Ecto neural progenitor cell (in vitro differentiated cells): ENCODE measurements around the gene SPOCK1.

Experiments
- DNase-seq: peaks from one replicate; pipeline ENCODE4 v3.0.0-alpha.2; 2018; ENCODE audit warnings: low spot score

SPOCK1 gene

GRCh38 chr5:137292461-137293027 lies 206.6 kb downstream of the SPOCK1 start:
- no peak for DNase-seq

DNA sequence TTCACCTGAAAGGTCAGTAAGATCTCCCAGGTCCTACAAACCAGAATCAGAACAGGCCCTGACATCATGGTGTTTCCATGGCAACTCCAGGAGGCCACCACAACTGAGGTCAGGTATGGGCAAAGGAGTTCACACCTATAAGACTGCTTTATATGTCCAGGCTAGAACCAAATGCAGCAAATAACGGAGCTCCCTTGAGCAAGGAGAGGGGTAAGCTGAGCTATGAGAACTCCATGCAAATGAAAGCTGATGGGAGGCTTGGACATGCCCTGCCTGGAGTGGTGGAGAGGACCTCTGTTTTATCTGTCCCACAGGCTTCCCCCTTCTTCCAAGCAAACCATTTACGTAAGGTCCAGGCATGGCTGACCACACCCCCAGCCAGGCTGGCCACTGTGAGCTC lies 207.7 kb downstream of the SPOCK1 start:
- DNase-seq, result no peak

DNA sequence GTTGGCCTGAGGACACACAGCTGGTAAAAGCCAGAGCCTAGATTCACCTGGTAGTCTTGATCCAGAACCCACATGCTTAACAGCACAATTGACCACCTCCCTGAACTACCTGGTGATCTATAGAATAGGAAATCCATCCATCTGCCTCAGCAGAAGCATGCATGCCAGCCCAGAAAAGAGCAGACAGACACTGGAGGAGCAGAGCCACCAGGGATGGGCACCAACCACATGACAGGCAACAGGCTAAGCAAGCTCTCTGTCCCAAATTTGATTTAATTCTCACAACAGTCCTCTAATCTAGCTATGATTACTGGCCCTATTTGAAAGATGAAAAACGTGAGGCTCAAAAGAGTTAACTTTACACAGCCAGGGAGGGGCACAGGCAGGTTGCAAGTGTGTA lies 208.1 kb downstream of the SPOCK1 start:
- no peak for DNase-seq

GRCh38 chr5:137290373-137290772 lies 208.8 kb downstream of the SPOCK1 start:
- DNase-seq, result no peak

GRCh38 chr5:137289856-137290255 lies 209.3 kb downstream of the SPOCK1 start:
- no peak for DNase-seq

- no peak for DNase-seq
Observed at GRCh38 chr5:137287569-137287968, 211.6 kb downstream of the SPOCK1 start.

GRCh38 chr5:137286025-137286610 lies 213.0 kb downstream of the SPOCK1 start:
- no peak for DNase-seq

DNA sequence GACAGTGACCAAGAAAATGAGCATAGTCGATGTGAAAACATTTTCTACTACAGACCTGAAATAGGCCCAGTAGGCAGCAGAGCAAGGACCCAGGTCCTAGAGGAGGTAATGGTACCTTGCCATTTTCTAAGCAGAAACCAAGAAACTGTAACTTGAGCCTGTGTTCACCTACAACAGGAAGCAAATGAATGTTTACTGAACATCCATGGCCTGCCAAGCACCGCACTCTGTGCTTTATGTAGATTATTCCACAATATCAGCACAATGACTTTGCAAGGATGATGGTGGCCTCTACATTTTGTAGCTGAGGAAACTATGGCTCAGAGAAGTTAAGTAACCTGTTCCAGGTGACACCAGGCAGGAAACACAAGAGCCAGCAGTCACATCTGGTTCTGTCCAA lies 215.3 kb downstream of the SPOCK1 start:
- DNase-seq, result no peak

DNA sequence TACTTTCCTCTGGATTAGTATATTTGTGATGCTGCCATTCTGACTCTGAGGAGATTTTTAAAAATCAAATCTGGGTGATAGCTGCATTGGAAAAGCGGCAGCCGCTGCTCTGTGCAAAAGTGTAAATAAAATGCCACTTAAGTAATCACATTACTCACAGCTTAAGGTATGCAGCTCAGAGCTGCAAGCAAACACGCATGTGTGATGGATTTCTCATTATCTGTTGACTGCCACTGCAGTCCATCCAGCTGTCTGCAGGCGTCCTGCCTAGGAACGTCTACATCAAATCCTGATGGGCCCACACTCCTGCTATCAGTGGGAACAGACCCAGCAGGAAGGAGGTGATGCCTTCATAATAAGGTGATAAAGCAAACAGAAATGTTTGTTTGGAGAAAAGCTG lies 216.9 kb downstream of the SPOCK1 start:
- DNase-seq, result no peak

GRCh38 chr5:137281201-137281600 lies 217.9 kb downstream of the SPOCK1 start:
- DNase-seq, result no peak

DNA sequence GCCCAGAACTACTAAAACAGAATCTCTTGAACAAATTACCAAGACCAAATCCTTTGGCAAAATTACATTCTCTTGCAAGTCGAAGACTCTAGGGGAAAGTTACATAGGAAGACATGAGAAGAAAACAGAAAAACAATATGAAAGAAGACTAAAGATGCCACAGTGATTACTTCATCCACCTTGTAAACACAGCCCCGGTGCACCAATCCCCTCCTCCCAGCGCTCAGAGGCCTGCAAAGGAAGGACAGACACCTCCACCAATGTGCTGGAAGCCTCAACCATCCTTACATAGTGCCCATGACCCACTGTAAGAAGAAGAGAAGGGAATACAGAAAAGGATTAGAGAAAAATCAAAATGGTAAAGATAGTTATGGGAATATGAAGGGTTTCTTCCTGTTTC lies 218.5 kb downstream of the SPOCK1 start:
- no peak for DNase-seq

GRCh38 chr5:137279521-137280231 lies 219.4 kb downstream of the SPOCK1 start:
- DNase-seq, result no peak

DNA sequence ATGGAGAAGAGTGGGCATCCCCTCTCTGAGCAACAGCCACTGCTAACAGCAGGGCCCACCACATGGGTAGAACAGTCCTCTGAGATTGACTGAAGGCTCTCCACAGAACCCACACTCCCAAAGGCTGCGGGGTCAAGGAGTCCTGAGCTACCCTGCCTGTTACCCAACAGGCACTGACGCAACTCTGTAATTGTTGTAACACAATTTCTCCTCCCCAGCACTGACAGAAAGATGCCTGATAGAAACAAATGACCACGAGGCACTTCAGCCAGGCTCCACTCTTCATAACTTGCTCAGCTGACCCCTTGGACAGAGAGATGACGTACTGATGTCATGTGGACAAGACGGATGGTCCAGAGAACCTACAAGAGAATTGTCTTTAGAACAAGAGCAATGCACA lies 220.7 kb downstream of the SPOCK1 start:
- DNase-seq, result no peak

GRCh38 chr5:137275083-137275482 lies 224.0 kb downstream of the SPOCK1 start:
- DNase-seq, result no peak

DNA sequence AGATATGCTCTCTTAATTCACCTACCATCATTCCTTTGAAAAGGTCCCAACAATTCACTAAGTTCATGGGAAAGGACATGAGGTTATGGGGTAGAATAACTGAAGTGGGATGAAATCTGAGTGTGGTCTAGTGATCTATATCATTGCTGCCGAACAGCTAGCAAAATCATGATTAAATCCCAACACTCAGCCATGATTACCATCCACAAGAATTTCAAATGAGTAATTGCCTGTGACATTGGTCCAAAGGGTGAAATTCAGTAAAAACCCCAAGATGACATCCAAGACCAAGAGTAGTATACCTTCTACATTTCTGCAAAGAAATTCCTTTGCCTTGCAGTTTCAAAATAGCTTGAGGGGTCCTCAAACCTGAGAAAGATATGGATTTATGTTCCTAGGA lies 225.6 kb downstream of the SPOCK1 start:
- no peak for DNase-seq

- no peak for DNase-seq
Observed at GRCh38 chr5:137272831-137273230, 226.3 kb downstream of the SPOCK1 start.

DNA sequence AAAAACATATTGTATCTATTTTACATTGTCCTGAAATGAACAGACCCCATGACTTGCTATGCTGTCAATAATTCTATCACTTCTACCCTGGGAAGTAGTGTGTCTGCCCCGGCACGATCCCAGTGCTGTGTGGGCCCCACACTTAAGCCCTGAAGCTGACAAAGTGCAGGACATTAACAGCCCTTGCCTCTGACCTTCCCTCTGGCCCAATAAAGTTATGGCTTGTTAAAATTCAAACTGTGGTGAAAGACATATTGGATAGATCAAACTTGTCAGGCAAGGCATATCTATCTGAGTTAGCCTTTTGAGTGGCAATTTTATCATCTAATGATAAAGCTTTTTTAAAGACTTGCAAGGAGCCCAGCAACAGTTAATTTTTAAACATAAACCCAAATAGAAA lies 229.2 kb downstream of the SPOCK1 start:
- DNase-seq, result no peak

DNA sequence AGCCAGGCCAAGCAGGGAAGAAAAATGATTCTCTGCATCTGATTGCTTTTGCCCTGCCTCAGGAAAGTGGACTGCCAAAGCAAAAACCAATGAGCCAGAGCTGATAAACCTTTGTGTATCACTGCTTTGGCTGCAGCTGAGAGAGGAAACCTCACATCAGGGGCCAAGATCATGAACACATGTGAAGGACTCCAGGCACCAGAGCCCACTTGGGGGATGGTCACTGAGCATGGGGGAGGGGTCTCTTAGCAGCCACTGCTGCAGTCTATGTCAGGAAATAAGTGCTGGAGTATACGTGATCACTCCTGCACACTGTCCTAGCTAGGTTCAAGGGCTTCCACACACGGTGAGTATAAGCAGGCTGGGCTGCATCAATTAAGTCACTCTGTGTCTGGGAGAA lies 229.9 kb downstream of the SPOCK1 start:
- no peak for DNase-seq

GRCh38 chr5:137268646-137269045 lies 230.5 kb downstream of the SPOCK1 start:
- DNase-seq, result no peak

DNA sequence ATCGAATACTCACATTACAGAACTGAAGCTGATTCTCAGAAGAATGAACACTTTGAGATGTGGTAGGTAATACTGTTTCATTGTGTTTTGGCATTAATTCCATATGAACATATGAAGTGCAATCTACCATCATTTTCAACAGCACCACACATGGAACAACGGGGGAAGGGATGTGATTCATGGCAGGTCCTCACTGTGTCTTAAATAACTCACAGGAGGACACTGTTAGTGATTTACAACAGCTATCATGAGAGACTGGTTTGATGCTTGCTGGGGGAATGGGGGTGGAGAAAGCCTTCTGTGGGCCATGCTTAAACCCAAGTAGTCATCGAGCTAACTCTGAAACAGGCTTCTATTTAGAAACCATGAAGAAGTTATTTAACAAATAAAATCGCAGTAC lies 232.9 kb downstream of the SPOCK1 start:
- no peak for DNase-seq

DNA sequence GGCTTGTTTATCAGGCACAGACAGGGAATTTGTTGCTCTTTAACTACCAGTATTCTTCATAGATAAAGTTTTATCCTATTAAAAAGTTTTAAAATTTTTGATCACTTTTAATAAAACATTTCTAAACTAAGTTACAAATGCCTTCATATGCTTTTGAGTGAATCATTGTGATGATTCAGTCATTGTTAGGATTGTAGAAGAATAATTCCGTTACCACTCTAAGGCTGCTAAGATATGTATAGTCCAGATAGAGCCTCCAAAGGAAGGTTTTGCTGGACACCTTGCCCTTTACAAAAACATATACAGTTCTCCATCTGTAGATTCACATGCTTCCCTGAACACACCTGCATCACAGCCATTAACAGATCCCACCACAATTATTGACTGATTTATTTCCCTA lies 233.7 kb downstream of the SPOCK1 start:
- DNase-seq, result no peak

- no peak for DNase-seq
Observed at GRCh38 chr5:137264573-137264972, 234.6 kb downstream of the SPOCK1 start.

GRCh38 chr5:137264041-137264440 lies 235.1 kb downstream of the SPOCK1 start:
- no peak for DNase-seq
